ENCODE results near the gene PDK1.

The PDK1 gene

DNA sequence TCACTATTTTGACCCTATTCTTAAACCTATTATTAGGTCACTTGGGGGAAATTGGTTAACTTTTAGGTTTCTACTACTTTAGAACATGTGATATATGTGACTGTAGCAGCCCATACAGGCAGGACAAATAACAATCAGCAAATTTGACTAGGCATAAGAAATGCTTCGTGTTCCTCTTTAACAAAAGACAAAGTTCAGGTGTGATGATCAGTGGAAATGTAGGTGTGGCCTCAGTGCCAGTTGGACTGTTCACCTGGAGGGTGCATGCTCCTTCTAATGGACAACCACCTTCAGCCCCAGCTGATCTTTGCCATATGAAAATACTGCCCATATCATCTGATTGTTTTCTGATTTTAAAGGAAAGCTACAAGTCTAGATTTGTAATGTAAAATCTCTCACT lies 6.4 kb downstream of the PDK1 start:
- H3K4me1 ChIP-seq (ENCODE audit: insufficient read depth, low read length): peaks cover 17% of the 10 kb centered on the region
- H3K36me3 ChIP-seq (ENCODE audit: insufficient read depth, low read length): peaks cover 76% of the 10 kb centered on the region
- H2AFZ ChIP-seq (ENCODE audit: low read depth, low read length): no peak overlapping the region
- DNase-seq (no peak), ATAC-seq (ENCODE audit: insufficient read depth, low read depth) (no peak)
- H3K9ac ChIP-seq (ENCODE audit: low read depth, low read length): no peak overlapping the region
- TF ChIP-seq, protein P1, sequence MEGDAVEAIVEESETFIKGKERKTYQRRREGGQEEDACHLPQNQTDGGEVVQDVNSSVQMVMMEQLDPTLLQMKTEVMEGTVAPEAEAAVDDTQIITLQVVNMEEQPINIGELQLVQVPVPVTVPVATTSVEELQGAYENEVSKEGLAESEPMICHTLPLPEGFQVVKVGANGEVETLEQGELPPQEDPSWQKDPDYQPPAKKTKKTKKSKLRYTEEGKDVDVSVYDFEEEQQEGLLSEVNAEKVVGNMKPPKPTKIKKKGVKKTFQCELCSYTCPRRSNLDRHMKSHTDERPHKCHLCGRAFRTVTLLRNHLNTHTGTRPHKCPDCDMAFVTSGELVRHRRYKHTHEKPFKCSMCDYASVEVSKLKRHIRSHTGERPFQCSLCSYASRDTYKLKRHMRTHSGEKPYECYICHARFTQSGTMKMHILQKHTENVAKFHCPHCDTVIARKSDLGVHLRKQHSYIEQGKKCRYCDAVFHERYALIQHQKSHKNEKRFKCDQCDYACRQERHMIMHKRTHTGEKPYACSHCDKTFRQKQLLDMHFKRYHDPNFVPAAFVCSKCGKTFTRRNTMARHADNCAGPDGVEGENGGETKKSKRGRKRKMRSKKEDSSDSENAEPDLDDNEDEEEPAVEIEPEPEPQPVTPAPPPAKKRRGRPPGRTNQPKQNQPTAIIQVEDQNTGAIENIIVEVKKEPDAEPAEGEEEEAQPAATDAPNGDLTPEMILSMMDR (IDR thresholded peaks at IDR 0.05; ENCODE audit: borderline replicate concordance, extremely low read depth, low read length, poor library complexity, severe bottlenecking): no peak
- TF ChIP-seq EZH2 (IDR thresholded peaks at IDR 0.05; ENCODE audit: borderline replicate concordance, low read depth, low read length, severe bottlenecking): no peak
- peaks cover 57% of the 10 kb centered on the region for H3K79me2 ChIP-seq (ENCODE audit: insufficient read depth, low read length)
- H3K4me2 ChIP-seq (ENCODE audit: insufficient read depth, low read length): no peak overlapping the region
- no peak overlapping the region for H3K4me3 ChIP-seq (ENCODE audit: low read depth in 1 of 2, low read length in 2 of 2)
- H3K27me3 ChIP-seq (ENCODE audit: insufficient read depth, low read length, poor library complexity): no peaks in the 10 kb centered on the region
- H3K27ac ChIP-seq (ENCODE audit: low read length): no peak overlapping the region
- H3K9me3 ChIP-seq (ENCODE audit: insufficient read depth, low read length, severe bottlenecking): no peaks in the 10 kb centered on the region
- 0 out of 2 replicates have a peak, but pooled peaks cover 2% of the 10 kb centered on the region for H4K20me1 ChIP-seq (ENCODE audit: insufficient read depth, low read length)

DNA sequence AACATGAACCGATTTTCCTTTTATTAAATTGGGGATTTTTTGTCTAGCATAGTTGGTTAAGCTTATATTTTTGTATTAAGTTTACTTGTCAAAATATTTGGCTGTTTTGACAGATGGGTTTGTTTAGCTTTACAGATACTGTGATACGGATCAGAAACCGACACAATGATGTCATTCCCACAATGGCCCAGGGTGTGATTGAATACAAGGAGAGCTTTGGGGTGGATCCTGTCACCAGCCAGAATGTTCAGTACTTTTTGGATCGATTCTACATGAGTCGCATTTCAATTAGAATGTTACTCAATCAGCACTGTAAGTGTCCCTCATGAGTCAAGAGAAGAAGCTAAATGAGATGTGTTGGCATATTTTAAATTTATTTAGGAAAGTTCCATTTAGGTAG lies 8.5 kb downstream of the PDK1 start:
- H3K36me3 ChIP-seq (ENCODE audit: insufficient read depth, low read length): peaks cover 85% of the 10 kb centered on the region
- H3K4me3 ChIP-seq (ENCODE audit: low read depth in 1 of 2, low read length in 2 of 2): no peak overlapping the region
- H3K4me2 ChIP-seq (ENCODE audit: insufficient read depth, low read length): no peak overlapping the region
- 0 out of 2 replicates have a peak, but pooled peaks cover 2% of the 10 kb centered on the region for H4K20me1 ChIP-seq (ENCODE audit: insufficient read depth, low read length)
- ATAC-seq (ENCODE audit: insufficient read depth, low read depth) (no peak), DNase-seq (no peak)
- no peak overlapping the region for H3K9ac ChIP-seq (ENCODE audit: low read depth, low read length)
- peaks cover 38% of the 10 kb centered on the region for H3K79me2 ChIP-seq (ENCODE audit: insufficient read depth, low read length)
- peaks cover 3% of the 10 kb centered on the region; the same call in 1 of the 2 replicates for H3K4me1 ChIP-seq (ENCODE audit: insufficient read depth, low read length)
- H3K27ac ChIP-seq (ENCODE audit: low read length): no peak overlapping the region
- TF ChIP-seq EZH2 (IDR thresholded peaks at IDR 0.05; ENCODE audit: borderline replicate concordance, low read depth, low read length, severe bottlenecking): no peak
- TF ChIP-seq, protein P1 (IDR thresholded peaks at IDR 0.05; ENCODE audit: borderline replicate concordance, extremely low read depth, low read length, poor library complexity, severe bottlenecking): no peak
- no peak overlapping the region for H2AFZ ChIP-seq (ENCODE audit: low read depth, low read length)
- H3K9me3 ChIP-seq (ENCODE audit: insufficient read depth, low read length, severe bottlenecking): no peaks in the 10 kb centered on the region
- no peaks in the 10 kb centered on the region for H3K27me3 ChIP-seq (ENCODE audit: insufficient read depth, low read length, poor library complexity)

- H3K4me2 ChIP-seq (ENCODE audit: insufficient read depth, low read length): no peak overlapping the region
- peaks cover 95% of the 10 kb centered on the region for H3K36me3 ChIP-seq (ENCODE audit: insufficient read depth, low read length)
- no peak overlapping the region for H3K27ac ChIP-seq (ENCODE audit: low read length)
- ATAC-seq (ENCODE audit: insufficient read depth, low read depth): no peak
- no peak overlapping the region for H3K4me3 ChIP-seq (ENCODE audit: low read depth in 1 of 2, low read length in 2 of 2)
- H4K20me1 ChIP-seq (ENCODE audit: insufficient read depth, low read length): no peaks in the 10 kb centered on the region
- H3K9me3 ChIP-seq (ENCODE audit: insufficient read depth, low read length, severe bottlenecking): peaks cover 25% of the 10 kb centered on the region
- no peaks in the 10 kb centered on the region for H3K27me3 ChIP-seq (ENCODE audit: insufficient read depth, low read length, poor library complexity)
- no peak overlapping the region for H2AFZ ChIP-seq (ENCODE audit: low read depth, low read length)
- no peak for TF ChIP-seq EZH2 (IDR thresholded peaks at IDR 0.05; ENCODE audit: borderline replicate concordance, low read depth, low read length, severe bottlenecking)
- TF ChIP-seq, protein P1 (IDR thresholded peaks at IDR 0.05; ENCODE audit: borderline replicate concordance, extremely low read depth, low read length, poor library complexity, severe bottlenecking): no peak
- H3K4me1 ChIP-seq (ENCODE audit: insufficient read depth, low read length): no peaks in the 10 kb centered on the region
- H3K79me2 ChIP-seq (ENCODE audit: insufficient read depth, low read length): peaks cover 23% of the 10 kb centered on the region
- no peak overlapping the region for H3K9ac ChIP-seq (ENCODE audit: low read depth, low read length)
- no peak for DNase-seq
Observed at GRCh38 chr2:172571245-172571644, 15.4 kb downstream of the PDK1 start.

DNA sequence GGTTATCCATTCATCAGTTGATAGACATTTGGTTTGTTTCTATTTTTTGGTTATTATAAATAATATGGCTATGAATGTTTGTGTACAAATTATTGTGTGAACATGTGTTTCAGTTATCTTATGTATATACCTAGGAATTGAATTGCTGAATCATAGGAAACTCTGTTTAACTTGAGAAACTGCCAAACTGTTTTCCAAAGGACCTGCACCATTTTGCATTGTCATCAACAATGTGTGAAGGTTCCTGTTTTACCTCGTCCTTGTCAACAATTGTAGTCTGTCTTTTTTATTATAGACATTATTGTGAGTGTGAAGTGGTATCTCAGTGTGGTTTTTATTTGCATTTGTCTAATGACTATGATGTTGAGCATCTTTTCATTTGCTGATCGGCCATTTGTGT lies 17.1 kb downstream of the PDK1 start:
- H2AFZ ChIP-seq (ENCODE audit: low read depth, low read length): no peak overlapping the region
- peaks cover 34% of the 10 kb centered on the region for H3K79me2 ChIP-seq (ENCODE audit: insufficient read depth, low read length)
- no peak overlapping the region for H3K4me2 ChIP-seq (ENCODE audit: insufficient read depth, low read length)
- H3K9ac ChIP-seq (ENCODE audit: low read depth, low read length): no peak overlapping the region
- H4K20me1 ChIP-seq (ENCODE audit: insufficient read depth, low read length): no peaks in the 10 kb centered on the region
- DNase-seq: no peak
- no peak for ATAC-seq (ENCODE audit: insufficient read depth, low read depth)
- peaks cover 97% of the 10 kb centered on the region for H3K36me3 ChIP-seq (ENCODE audit: insufficient read depth, low read length)
- TF ChIP-seq, protein P1 (IDR thresholded peaks at IDR 0.05; ENCODE audit: borderline replicate concordance, extremely low read depth, low read length, poor library complexity, severe bottlenecking): no peak
- TF ChIP-seq EZH2 (IDR thresholded peaks at IDR 0.05; ENCODE audit: borderline replicate concordance, low read depth, low read length, severe bottlenecking): no peak
- no peak overlapping the region for H3K27ac ChIP-seq (ENCODE audit: low read length)
- H3K4me3 ChIP-seq (ENCODE audit: low read depth in 1 of 2, low read length in 2 of 2): no peak overlapping the region
- H3K9me3 ChIP-seq (ENCODE audit: insufficient read depth, low read length, severe bottlenecking): peaks cover 42% of the 10 kb centered on the region
- H3K27me3 ChIP-seq (ENCODE audit: insufficient read depth, low read length, poor library complexity): no peaks in the 10 kb centered on the region
- H3K4me1 ChIP-seq (ENCODE audit: insufficient read depth, low read length): no peaks in the 10 kb centered on the region
